Measurements from ENCODE around the gene PIAS3.
A peak's percentile ranks its signal among the peaks of the same experiment; 100 is the strongest.
"Not testable (repeated sequence)": the region's sequence is repeated elsewhere in the genome, so short reads cannot be mapped to it uniquely, and the experiment has no call there.

Gene PIAS3

DNA sequence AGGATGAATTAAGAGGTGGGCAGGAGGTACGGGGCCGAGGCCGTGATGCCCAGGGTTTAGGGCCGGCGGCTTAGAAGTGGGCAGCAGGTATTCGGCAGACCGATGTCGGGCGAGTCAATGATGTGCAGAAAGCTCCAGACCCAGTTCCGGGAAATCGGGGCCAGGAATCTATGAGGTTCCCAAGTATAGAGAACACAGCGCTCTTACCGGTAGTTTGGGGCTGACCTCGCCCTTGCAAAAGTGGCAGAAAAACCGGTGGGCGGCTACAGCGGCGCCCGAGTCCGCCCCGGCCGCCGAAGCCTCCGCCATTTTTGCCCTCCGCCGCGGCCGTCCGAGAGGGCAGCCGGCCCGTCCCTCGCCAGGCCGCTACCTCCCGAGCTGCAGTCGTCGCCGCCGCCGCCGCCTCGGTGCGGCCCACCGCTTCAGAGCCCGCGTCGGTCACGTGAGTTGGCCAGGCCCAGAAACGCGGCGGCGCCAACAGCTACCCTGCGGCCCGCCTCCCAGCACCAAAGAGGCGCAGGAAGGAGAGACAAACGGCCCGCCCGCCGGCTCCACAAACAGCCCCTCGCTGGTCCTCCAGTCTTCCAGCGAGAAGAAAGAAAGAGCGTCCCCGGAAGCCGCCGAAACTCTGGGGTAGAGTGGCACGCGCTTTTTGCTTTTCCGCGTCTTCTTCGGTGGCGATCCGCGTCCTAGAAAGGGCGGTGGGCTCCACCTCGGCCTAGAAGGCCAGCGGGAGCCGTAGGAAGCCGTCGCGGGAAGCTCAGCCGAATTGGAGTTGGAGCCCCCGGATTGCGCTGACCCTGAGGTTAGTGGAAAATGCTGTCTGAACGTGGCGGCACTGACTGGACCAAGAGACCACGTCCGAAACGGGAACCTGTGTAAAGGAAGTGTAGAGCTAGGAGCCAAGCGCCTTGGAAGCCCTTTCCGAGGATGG, 35.0 kb downstream of the PIAS3 start, which contains the start of the genes POLR3C and RNF115 (continued):
- TF ChIP-seq, protein P1, sequence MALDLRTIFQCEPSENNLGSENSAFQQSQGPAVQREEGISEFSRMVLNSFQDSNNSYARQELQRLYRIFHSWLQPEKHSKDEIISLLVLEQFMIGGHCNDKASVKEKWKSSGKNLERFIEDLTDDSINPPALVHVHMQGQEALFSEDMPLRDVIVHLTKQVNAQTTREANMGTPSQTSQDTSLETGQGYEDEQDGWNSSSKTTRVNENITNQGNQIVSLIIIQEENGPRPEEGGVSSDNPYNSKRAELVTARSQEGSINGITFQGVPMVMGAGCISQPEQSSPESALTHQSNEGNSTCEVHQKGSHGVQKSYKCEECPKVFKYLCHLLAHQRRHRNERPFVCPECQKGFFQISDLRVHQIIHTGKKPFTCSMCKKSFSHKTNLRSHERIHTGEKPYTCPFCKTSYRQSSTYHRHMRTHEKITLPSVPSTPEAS (tag by site-specific recombination; IDR thresholded peaks at IDR 0.05) = 0 out of 2 replicates have a peak, but pooled peaks have one; percentile 18
- TF ChIP-seq ZNF404 (tag by site-specific recombination; IDR thresholded peaks at IDR 0.05) (peak; percentile 10; the same call in 1 of the 2 replicates), ZNF354C (tag by site-specific recombination; IDR thresholded peaks at IDR 0.05; ENCODE audit: borderline replicate concordance, low read depth) (no peak), ZNF391 (tag by site-specific recombination; IDR thresholded peaks at IDR 0.05; ENCODE audit: borderline replicate concordance, low read depth) (no peak), GLIS2 (tag by site-specific recombination; IDR thresholded peaks at IDR 0.05) (0 out of 2 replicates have a peak, but pooled peaks have one; percentile 23)

DNA sequence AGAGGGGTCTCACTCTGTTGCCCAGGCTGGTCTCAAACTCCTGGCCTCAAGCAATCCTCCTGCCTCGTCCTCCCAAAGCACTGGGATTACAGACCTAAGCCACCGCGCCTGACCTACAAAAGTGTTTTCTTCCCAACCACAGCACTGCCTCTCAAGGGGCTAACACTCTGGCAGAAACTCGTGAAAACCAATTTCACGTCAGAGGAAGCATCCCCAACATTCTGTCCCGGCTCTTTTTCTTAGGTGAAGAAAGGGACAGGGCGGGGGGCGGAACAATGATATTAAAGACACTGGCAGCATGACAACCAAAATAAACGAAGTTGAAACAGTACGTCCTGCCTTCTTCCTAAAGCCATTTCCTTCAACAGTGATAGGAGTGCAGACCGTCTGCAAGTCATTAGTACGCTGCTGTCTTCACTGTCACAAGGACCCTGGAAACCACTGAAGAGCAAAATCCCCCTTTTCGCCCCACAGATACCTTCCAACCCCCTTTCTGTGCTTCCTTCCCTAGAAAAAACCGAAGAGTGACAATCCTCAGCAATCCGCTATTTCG, 36.0 kb downstream of the PIAS3 start:
- H3K4me3 ChIP-seq (ENCODE audit: low read depth, low read length); H3K4me1 ChIP-seq (ENCODE audit: control insufficient read depth, insufficient read depth, low read length); POLR2A ChIA-PET; H3K9me3 ChIP-seq (ENCODE audit: control insufficient read depth, insufficient read depth, low read depth, low read length); H3K27ac ChIP-seq (ENCODE audit: extremely low read depth, low read depth, low read length): not testable (repeated sequence)
- CTCF ChIA-PET = interaction anchor here (1.5 kb wide), 1 partner anchor 10 kb away, joined by 4 read pairs; no protein-coding TSS in a partner anchor
- peaks cover 20 to 21% of the 10 kb centered on the region in 2 experiments for H3K36me3 ChIP-seq (ENCODE audit: control insufficient read depth in 2 of 2, insufficient read depth in 1 of 2, low read length in 2 of 2)

GRCh38 chr1:145818095-145818494, 40.8 kb downstream of the PIAS3 start:
- POLR2A ChIA-PET = not testable (repeated sequence)

GRCh38 chr1:145812977-145813810, 45.7 kb downstream of the PIAS3 start:
- CTCF ChIA-PET; H3K9me3 ChIP-seq (ENCODE audit: control insufficient read depth, insufficient read depth, low read depth, low read length); H3K27ac ChIP-seq (ENCODE audit: extremely low read depth, low read depth, low read length); H3K36me3 ChIP-seq (ENCODE audit: control insufficient read depth in 2 of 2, insufficient read depth in 1 of 2, low read length in 2 of 2); H3K4me1 ChIP-seq (ENCODE audit: control insufficient read depth, insufficient read depth, low read length); H3K4me3 ChIP-seq (ENCODE audit: low read depth, low read length); POLR2A ChIA-PET: not testable (repeated sequence)

More at GRCh38 chr1:145818095-145818494, 40.8 kb downstream of the PIAS3 start:
- H3K27ac ChIP-seq (ENCODE audit: extremely low read depth, low read depth, low read length); H3K9me3 ChIP-seq (ENCODE audit: control insufficient read depth, insufficient read depth, low read depth, low read length); H3K4me1 ChIP-seq (ENCODE audit: control insufficient read depth, insufficient read depth, low read length); CTCF ChIA-PET; H3K36me3 ChIP-seq (ENCODE audit: control insufficient read depth in 2 of 2, insufficient read depth in 1 of 2, low read length in 2 of 2); H3K4me3 ChIP-seq (ENCODE audit: low read depth, low read length): not testable (repeated sequence)

DNA sequence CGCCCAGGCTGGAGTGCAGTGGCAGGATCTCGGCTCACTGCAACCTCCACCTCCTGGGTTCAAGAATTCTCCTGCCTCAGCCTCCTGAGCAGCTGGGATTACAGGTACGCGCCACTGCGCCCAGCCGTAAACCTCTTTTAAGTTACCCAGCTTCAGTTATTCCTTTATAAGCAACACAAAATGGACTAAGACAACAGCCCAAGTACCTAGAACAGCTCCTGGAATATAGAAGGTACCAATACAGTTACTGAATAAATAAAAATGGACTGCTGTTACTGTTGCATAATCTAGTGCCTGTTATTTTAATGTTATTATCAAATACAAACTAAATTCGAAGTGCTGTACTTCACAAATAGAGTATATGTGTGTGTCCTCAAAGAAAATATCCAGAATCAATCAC, 52.0 kb downstream of the PIAS3 start:
- Histone ChIP-seq H3K9me3 (ENCODE audit: control insufficient read depth, insufficient read depth, low read depth, low read length) (no peaks in the 10 kb centered on the region), H3K27ac (ENCODE audit: extremely low read depth, low read depth, low read length) (no peak overlapping the region), H3K4me3 (ENCODE audit: low read depth, low read length) (no peak overlapping the region), H3K36me3 (ENCODE audit: control insufficient read depth in 2 of 2, insufficient read depth in 1 of 2, low read length in 2 of 2) (no peaks in the 10 kb centered on the region), H3K4me1 (ENCODE audit: control insufficient read depth, insufficient read depth, low read length) (peaks cover 15% of the 10 kb centered on the region)
- TF ChIP-seq ZNF133 (tag by site-specific recombination; IDR thresholded peaks at IDR 0.05) (no peak), REST (tag by site-specific recombination; IDR thresholded peaks at IDR 0.05) (peak; percentile 84)
- ChIA-PET POLR2A (interaction anchor here (1.9 kb wide), 1 partner anchor 17 kb away, joined by 7 read pairs; the partner anchor contains the start of genes POLR3C and RNF115), CTCF (no interaction called here)

Measured in HEK293 (cell line).